CD4-positive, alpha-beta memory T cell (primary cell): ENCODE data around the gene AMIGO2. TPM values are rescaled to one million over a fixed set of nuclear protein-coding genes. Genes with fewer than 3 reads are reported as not detected.

Experiments
- CTCF ChIA-PET: fragments of 350-600 bp; sonication (Branson Sonifier 250); formaldehyde crosslinking; loops from one replicate; lab custom pipeline; 2021; ENCODE audit warnings: inconsistent platforms; ENCODE audit not compliant: partially characterized antibody; lab: Charles Lee
- POLR2A ChIA-PET: fragments of 350-600 bp; sonication (Branson Sonifier 250); formaldehyde crosslinking; loops from one replicate; lab custom pipeline; 2021; ENCODE audit not compliant: partially characterized antibody; lab: Charles Lee
- DNase-seq, 5 donors: peaks; one replicate each; pipeline versions ENCODE4 v3.0.0 to v3.0.0-alpha.2; 2020 to 2022; ENCODE audit warnings: mixed read lengths in 1 of 5
- H3K27ac ChIP-seq: one replicate; pipeline ENCODE4 v1.7.0; 2013; ENCODE audit warnings: low read depth, low read length
- H3K27me3 ChIP-seq: 2 replicates; pipeline ENCODE4 v1.7.0; 2013; ENCODE audit warnings: mild to moderate bottlenecking, low read length, moderate library complexity; ENCODE audit not compliant: insufficient read depth
- H3K36me3 ChIP-seq: 2 replicates; pipeline ENCODE4 v1.7.0; 2013; ENCODE audit warnings: mild to moderate bottlenecking, low read length, moderate library complexity; ENCODE audit not compliant: insufficient read depth
- H3K4me1 ChIP-seq: 2 replicates; pipeline ENCODE4 v1.7.0; 2013; ENCODE audit warnings: mild to moderate bottlenecking, low read length, moderate library complexity; ENCODE audit not compliant: insufficient read depth
- H3K4me3 ChIP-seq, 2 donors: one replicate each; pipeline ENCODE4 v1.7.0; 2013; ENCODE audit warnings: low read length in 2 of 2, mild to moderate bottlenecking in 1 of 2
- H3K9me3 ChIP-seq, 2 donors: one replicate each; pipeline ENCODE4 v1.7.0; 2013; ENCODE audit warnings: low read length in 2 of 2, control low read depth in 1 of 2; ENCODE audit not compliant: control insufficient read depth in 1 of 2
- H3K27ac Mint-ChIP-seq, 7 donors: one replicate each; pipeline ENCODE4 v1.8.0; 2020 to 2021; ENCODE audit warnings: mixed read lengths in 7 of 7, mild to moderate bottlenecking in 6 of 7, inconsistent platforms in 3 of 7, moderate library complexity in 3 of 7
- H3K27me3 Mint-ChIP-seq, 2 donors: one replicate each; pipeline ENCODE4 v1.8.0; 2020 to 2021; ENCODE audit warnings: mixed read lengths in 2 of 2
- H3K36me3 Mint-ChIP-seq, 2 donors: one replicate each; pipeline ENCODE4 v1.8.0; 2020 to 2021; ENCODE audit warnings: mixed read lengths in 2 of 2, inconsistent platforms in 1 of 2, mild to moderate bottlenecking in 1 of 2
- H3K4me1 Mint-ChIP-seq, 4 donors: one replicate each; pipeline ENCODE4 v1.8.0; 2020 to 2021; ENCODE audit warnings: mixed read lengths in 4 of 4, mild to moderate bottlenecking in 1 of 4
- H3K4me3 Mint-ChIP-seq, 8 donors: one replicate each; pipeline ENCODE4 v1.8.0; 2020 to 2021; ENCODE audit warnings: mixed read lengths in 8 of 8, mild to moderate bottlenecking in 7 of 8, moderate library complexity in 6 of 8, inconsistent platforms in 3 of 8
- H3K9me3 Mint-ChIP-seq, 8 donors: one replicate each; pipeline ENCODE4 v1.8.0; 2020 to 2021; ENCODE audit warnings: mixed read lengths in 8 of 8, mild to moderate bottlenecking in 5 of 8, inconsistent platforms in 3 of 8, moderate library complexity in 1 of 8
- intact Hi-C: fragments of 100-400 bp; cut with micrococcal nuclease; formaldehyde crosslinking; loops from one replicate; pipeline ENCODE4 v1.15.1; 2023
- polyA plus RNA-seq, 2 donors: library from polyadenylated mRNA; unstranded; fragments of 300-500 nt; fragmentation: Illumina TruSeq; gene quantifications; one replicate each; pipeline ENCODE4 v1.2.3, GENCODE V29; 2021
- total RNA-seq, 2 experiments: library from RNA; stranded (reverse); gene quantifications; one replicate each; pipeline ENCODE4 v1.2.3, GENCODE V29; 2021

AMIGO2 gene
- total and polyA plus RNA-seq, 4 experiments from 2014 or later, result 12.8 to 17.0 (median 14.1) TPM

DNA sequence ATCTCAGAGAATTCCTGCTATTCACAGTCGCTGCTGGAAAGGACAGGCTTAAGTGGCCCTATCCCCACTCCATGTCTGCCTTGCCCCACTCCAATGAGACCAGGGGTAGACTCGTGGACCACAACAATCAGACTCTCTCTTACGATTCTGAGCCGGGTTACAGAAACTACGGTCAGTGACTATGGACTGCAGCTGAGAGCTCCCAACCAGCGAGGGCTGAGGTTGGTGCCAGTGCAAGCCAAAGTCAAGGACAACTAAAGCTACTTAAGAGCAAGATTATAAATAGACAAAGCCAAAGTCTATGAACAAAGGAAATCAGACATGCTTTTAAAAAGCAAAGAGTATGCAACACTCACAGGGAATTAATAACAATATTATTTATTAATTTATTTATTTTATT lies 18.3 kb upstream of the AMIGO2 start:
- ChIA-PET POLR2A (interaction anchor here (1.5 kb wide), 1 partner anchor 18 kb away, joined by 4 read pairs; the partner anchor contains the start of gene AMIGO2), CTCF (no interaction called here)
- Mint-ChIP-seq H3K36me3 (peaks cover 0 to 13% of the 10 kb centered on the region in 2 donors), H3K9me3 (peaks cover 0 to 6% (median 0%) of the 10 kb centered on the region in 8 donors), H3K27ac (peak overlapping the region in 1 of 7 donors; percentile 43), H3K27me3 (no peaks in the 10 kb centered on the region), H3K4me1 (peaks cover 11 to 29% (median 18%) of the 10 kb centered on the region in 4 donors), H3K4me3 (no peak overlapping the region)
- Histone ChIP-seq H3K27me3 (no peaks in the 10 kb centered on the region), H3K27ac (no peak overlapping the region), H3K4me1 (peaks cover 20% of the 10 kb centered on the region), H3K9me3 (no peaks in the 10 kb centered on the region), H3K36me3 (no peaks in the 10 kb centered on the region), H3K4me3 (no peak overlapping the region)
- DNase-seq, result no peak
- intact Hi-C loops, result no loop called here

GRCh38 chr12:47097276-47097896 lies 17.6 kb upstream of the AMIGO2 start:
- no peaks in the 10 kb centered on the region for H3K27me3 ChIP-seq
- DNase-seq, result no peak
- Mint-ChIP-seq H3K27me3 (no peaks in the 10 kb centered on the region), H3K36me3 (peaks cover 0 to 10% of the 10 kb centered on the region in 2 donors), H3K4me3 (no peak overlapping the region), H3K27ac (no peak overlapping the region), H3K4me1 (peaks cover 13 to 32% (median 21%) of the 10 kb centered on the region in 4 donors), H3K9me3 (peaks cover 0 to 6% (median 0%) of the 10 kb centered on the region in 8 donors)
- intact Hi-C loops, result no loop called here
- ChIA-PET POLR2A (interaction anchor here (1.5 kb wide), 1 partner anchor 17 kb away, joined by 4 read pairs; the partner anchor contains the start of gene AMIGO2), CTCF (no interaction called here)
- peaks cover 20% of the 10 kb centered on the region for H3K4me1 ChIP-seq
- H3K4me3 ChIP-seq, result no peak overlapping the region
- no peaks in the 10 kb centered on the region for H3K9me3 ChIP-seq
- no peak overlapping the region for H3K27ac ChIP-seq
- no peaks in the 10 kb centered on the region for H3K36me3 ChIP-seq

DNA sequence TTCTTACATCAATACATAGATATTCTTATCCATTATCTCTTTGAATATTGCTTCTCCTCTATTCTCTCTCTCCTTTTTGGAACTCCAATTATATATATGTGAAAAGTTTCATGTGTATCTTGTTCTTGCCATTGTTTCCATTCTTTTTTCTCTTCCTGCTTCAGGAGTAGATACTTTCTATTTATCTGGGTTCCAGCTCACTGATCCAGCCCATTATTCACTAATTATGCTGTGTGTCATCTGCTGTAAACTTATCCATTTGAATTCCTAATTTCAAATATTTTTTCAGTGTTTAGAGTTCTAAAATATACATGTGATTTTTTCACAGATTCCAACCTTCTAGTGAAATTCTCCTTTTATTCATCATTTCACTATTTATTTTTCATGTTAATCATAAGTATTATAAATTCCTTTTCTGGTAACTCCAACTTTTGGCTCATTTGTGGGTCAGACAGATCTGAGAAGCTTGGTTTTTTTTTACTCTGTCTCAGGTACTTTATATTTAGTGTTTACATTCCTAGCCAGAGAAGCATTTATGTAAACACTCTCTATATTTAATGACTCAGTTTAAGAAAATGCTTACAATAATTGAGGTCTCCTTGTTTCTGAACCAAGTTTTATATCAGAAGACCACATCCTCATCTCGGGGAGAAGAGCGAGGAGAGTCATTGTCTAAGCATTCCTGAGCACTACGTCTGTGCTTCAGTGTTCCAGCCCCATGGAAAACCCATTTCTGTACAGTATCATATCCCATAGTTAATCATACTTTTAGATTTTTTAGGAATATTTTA lies 15.9 kb upstream of the AMIGO2 start:
- Mint-ChIP-seq H3K27me3 (no peaks in the 10 kb centered on the region), H3K4me3 (peak overlapping the region in 2 of 8 donors; percentile 45 to 66), H3K9me3 (peaks cover 0 to 6% (median 2%) of the 10 kb centered on the region in 8 donors), H3K36me3 (peaks cover 0 to 14% of the 10 kb centered on the region in 2 donors), H3K27ac (peak overlapping the region in 1 of 7 donors; percentile 36), H3K4me1 (peaks cover 17 to 35% (median 26%) of the 10 kb centered on the region in 4 donors)
- ChIA-PET POLR2A (interaction anchor here (0.8 to 2.2 kb wide), 3 partner anchors 15 to 293 kb away, joined by 3 to 16 read pairs (median 3); partner anchors contain the start of genes AMIGO2 and PCED1B), CTCF (interaction anchor here (0.9 to 1.7 kb wide), 6 partner anchors 13 to 302 kb away, joined by 3 to 6 read pairs (median 4); no protein-coding TSS in a partner anchor)
- intact Hi-C loops, result no loop called here
- H3K4me1 ChIP-seq, result peaks cover 20% of the 10 kb centered on the region
- no peaks in the 10 kb centered on the region for H3K27me3 ChIP-seq
- H3K27ac ChIP-seq, result no peak overlapping the region
- no peaks in the 10 kb centered on the region for H3K9me3 ChIP-seq
- no peak for DNase-seq
- H3K4me3 ChIP-seq, result no peak overlapping the region
- no peaks in the 10 kb centered on the region for H3K36me3 ChIP-seq

DNA sequence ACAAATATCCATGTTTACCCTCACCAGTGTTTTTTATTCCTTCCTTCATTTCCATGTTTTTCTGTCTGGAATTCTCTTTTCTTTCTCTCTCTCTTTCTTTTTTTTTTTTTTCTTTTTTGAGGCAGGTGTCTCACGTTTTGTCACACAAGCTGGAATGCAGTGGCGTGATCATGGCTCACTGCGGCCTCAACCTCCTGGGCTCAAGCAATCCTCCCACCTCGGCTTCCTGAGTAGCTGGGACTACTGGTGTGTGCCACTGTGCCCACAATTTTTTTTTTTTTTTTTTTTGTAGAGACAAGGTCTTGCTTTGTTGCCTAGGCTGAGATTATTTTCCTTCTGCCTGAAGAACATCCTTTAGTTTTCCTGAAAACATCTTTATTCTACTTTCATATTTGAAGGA lies 15.0 kb upstream of the AMIGO2 start:
- intact Hi-C loops, result no loop called here
- H3K9me3 ChIP-seq, result no peaks in the 10 kb centered on the region
- H3K27me3 ChIP-seq, result no peaks in the 10 kb centered on the region
- no peaks in the 10 kb centered on the region for H3K36me3 ChIP-seq
- H3K36me3 Mint-ChIP-seq, result peaks cover 2 to 21% of the 10 kb centered on the region in 2 donors
- POLR2A ChIA-PET, result interaction anchor here (0.6 to 2.2 kb wide), 3 partner anchors 14 to 99 kb away, joined by 3 to 16 read pairs (median 3); partner anchors contain the start of genes AMIGO2 and PCED1B
- CTCF ChIA-PET, result interaction anchor here (0.9 to 1.7 kb wide), 6 partner anchors 12 to 303 kb away, joined by 3 to 6 read pairs (median 4); no protein-coding TSS in a partner anchor
- peaks cover 17 to 41% (median 30%) of the 10 kb centered on the region in 4 donors for H3K4me1 Mint-ChIP-seq
- DNase-seq, result no peak
- H3K4me3 Mint-ChIP-seq, result peak overlapping the region in 2 of 8 donors; percentile 37 to 66
- H3K27me3 Mint-ChIP-seq, result no peaks in the 10 kb centered on the region
- H3K27ac Mint-ChIP-seq, result peak overlapping the region in 1 of 7 donors; percentile 14
- peaks cover 20% of the 10 kb centered on the region for H3K4me1 ChIP-seq
- H3K9me3 Mint-ChIP-seq, result peaks cover 0 to 10% (median 3%) of the 10 kb centered on the region in 8 donors
- no peak overlapping the region for H3K4me3 ChIP-seq
- H3K27ac ChIP-seq, result no peak overlapping the region

DNA sequence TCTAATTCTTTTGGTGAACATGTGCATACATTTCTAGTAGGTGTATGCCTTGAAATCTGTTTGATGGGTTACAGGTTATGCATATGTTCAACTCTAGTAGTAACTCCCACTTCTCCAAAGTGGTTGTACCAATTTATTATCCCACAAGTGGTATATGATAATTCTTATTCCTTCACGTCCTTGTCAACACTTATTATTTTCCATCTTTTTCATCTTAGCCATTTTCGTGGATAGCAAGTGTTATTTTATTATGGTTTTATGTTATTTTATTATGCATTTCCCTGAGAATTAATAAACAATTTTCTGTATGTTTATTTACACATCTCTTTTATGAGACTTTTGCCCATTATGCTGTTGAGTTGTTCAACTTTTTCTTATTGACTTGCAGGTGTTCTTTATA lies 11.2 kb upstream of the AMIGO2 start:
- no peak for DNase-seq
- intact Hi-C loops, result no loop called here
- Histone ChIP-seq H3K27ac (no peak overlapping the region), H3K36me3 (no peaks in the 10 kb centered on the region), H3K4me3 (no peak overlapping the region), H3K9me3 (no peaks in the 10 kb centered on the region), H3K4me1 (peaks cover 26% of the 10 kb centered on the region), H3K27me3 (no peaks in the 10 kb centered on the region)
- Mint-ChIP-seq H3K36me3 (peaks cover 2 to 12% of the 10 kb centered on the region in 2 donors), H3K9me3 (peaks cover 0 to 10% (median 3%) of the 10 kb centered on the region in 8 donors), H3K27me3 (no peaks in the 10 kb centered on the region), H3K4me1 (peaks cover 20 to 45% (median 31%) of the 10 kb centered on the region in 4 donors), H3K27ac (peak overlapping the region in 1 of 7 donors; percentile 43), H3K4me3 (no peak overlapping the region)
- CTCF ChIA-PET, result no interaction called here
- POLR2A ChIA-PET, result no interaction called here

- H3K27ac ChIP-seq, result no peak overlapping the region
- ChIA-PET CTCF (interaction anchor here (0.6 to 1.9 kb wide), 3 partner anchors 17 to 310 kb away, joined by 3 to 6 read pairs (median 3); no protein-coding TSS in a partner anchor), POLR2A (no interaction called here)
- H3K27me3 Mint-ChIP-seq, result no peaks in the 10 kb centered on the region
- peaks cover 35% of the 10 kb centered on the region for H3K4me1 ChIP-seq
- peaks cover 2 to 12% of the 10 kb centered on the region in 2 donors for H3K36me3 Mint-ChIP-seq
- H3K4me3 ChIP-seq, result no peak overlapping the region
- H3K27me3 ChIP-seq, result no peaks in the 10 kb centered on the region
- no peak for DNase-seq
- H3K27ac Mint-ChIP-seq, result peak overlapping the region in 3 of 7 donors; percentile 19 to 47 (median 35)
- no peak overlapping the region for H3K4me3 Mint-ChIP-seq
- H3K4me1 Mint-ChIP-seq, result peaks cover 33 to 46% (median 41%) of the 10 kb centered on the region in 4 donors
- H3K36me3 ChIP-seq, result no peaks in the 10 kb centered on the region
- peaks cover 0 to 10% (median 2%) of the 10 kb centered on the region in 8 donors for H3K9me3 Mint-ChIP-seq
- intact Hi-C loops, result no loop called here
- H3K9me3 ChIP-seq, result no peaks in the 10 kb centered on the region
Observed at GRCh38 chr12:47088021-47088944, 8.5 kb upstream of the AMIGO2 start.
